IPS-NIHi7 (cell line): ENCODE results near the gene CFD.

ENCODE experiments used
- DNase-seq: peaks from one replicate; pipeline ENCODE4 v3.0.0; 2012; ENCODE audit warnings: mixed read lengths; ENCODE audit errors: extremely low spot score

The CFD gene

GRCh38 chr19:906480-906879 is 47.0 kb downstream of the CFD start:
- no peak for DNase-seq

GRCh38 chr19:907183-907853 is 47.9 kb downstream of the CFD start:
- DNase-seq, result no peak

GRCh38 chr19:911197-912033 is 52.0 kb downstream of the CFD start:
- DNase-seq, result no peak

- no peak for DNase-seq
Measured at GRCh38 chr19:912181-913079, 53.0 kb downstream of the CFD start.
